Esophagus squamous epithelium (tissue), 4 donors: ENCODE data around the gene FOXN1.

Source experiments
- CTCF ChIP-seq, 6 experiments: fragments of 450-650 bp in 4 of 6; fragments of 200-600 bp in 2 of 6; sonication (generic) in 2 of 6; IDR thresholded peaks; one replicate each; pipeline ENCODE4 v1.5.1; 2016 to 2019; ENCODE audit warnings: antibody characterized with exemption in 6 of 6, mild to moderate bottlenecking in 4 of 6, moderate library complexity in 4 of 6
- POLR2A ChIP-seq, 4 donors: fragments of 450-650 bp; IDR thresholded peaks; one replicate each; pipeline ENCODE4 v1.6.1; 2017; ENCODE audit warnings: antibody characterized with exemption in 4 of 4, mild to moderate bottlenecking in 4 of 4, moderate library complexity in 3 of 4

DNA sequence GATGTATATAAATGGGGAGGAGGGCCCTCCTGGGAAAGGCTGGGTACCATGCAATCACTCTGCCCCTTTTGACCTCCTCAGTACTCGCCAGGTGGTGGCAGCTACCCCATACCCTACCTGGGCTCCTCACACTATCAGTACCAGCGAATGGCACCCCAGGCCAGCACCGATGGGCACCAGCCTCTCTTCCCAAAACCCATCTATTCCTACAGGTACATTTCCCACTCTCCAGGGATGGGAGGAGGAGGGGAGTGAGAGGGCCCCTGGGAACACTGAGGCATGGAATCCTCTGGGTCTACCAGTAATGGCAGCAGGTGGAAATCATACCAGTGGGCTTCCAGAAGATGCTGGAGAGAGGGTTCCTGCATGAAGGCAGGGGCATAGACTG, 22.9 kb downstream of the FOXN1 start:
- TF ChIP-seq CTCF (IDR thresholded peaks at IDR 0.05) (no peak), POLR2A (IDR thresholded peaks at IDR 0.05) (no peak)
